LNCAP (cell line): ENCODE results near the gene CRISP3.

ENCODE experiments used
- TF ChIP-seq, protein P1 (sequence below): fragments of 450-650 bp; IDR thresholded peaks from 2 replicates; pipeline ENCODE4 v1.5.1; 2017; ENCODE audit warnings: mild to moderate bottlenecking

The CRISP3 gene, protein sequence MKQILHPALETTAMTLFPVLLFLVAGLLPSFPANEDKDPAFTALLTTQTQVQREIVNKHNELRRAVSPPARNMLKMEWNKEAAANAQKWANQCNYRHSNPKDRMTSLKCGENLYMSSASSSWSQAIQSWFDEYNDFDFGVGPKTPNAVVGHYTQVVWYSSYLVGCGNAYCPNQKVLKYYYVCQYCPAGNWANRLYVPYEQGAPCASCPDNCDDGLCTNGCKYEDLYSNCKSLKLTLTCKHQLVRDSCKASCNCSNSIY

DNA sequence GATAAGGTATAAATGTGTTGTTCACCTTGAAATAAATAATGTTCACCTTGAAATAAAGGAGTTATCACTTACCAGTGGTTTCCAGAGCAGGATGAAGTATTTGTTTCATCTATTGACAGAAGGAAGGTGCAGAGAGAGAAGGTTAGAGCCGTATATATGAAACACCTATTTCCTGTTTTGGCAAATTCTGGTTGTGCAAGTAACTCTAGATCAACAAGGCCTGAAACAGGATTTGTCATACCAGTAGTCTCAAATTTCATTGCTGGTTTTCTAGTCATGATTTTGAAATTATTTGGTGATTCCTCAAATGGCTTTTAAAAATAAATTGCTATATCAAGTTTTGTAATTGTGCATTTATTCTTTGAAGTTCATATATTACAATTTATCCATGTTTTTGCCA, at the start of gene CRISP3:
Gene CRISP3, minus strand, starts transcription at position 130 of the 400 bp plus-strand sequence. Its CDS starts 21 bp downstream, at position 109.
- TF ChIP-seq, protein P1, sequence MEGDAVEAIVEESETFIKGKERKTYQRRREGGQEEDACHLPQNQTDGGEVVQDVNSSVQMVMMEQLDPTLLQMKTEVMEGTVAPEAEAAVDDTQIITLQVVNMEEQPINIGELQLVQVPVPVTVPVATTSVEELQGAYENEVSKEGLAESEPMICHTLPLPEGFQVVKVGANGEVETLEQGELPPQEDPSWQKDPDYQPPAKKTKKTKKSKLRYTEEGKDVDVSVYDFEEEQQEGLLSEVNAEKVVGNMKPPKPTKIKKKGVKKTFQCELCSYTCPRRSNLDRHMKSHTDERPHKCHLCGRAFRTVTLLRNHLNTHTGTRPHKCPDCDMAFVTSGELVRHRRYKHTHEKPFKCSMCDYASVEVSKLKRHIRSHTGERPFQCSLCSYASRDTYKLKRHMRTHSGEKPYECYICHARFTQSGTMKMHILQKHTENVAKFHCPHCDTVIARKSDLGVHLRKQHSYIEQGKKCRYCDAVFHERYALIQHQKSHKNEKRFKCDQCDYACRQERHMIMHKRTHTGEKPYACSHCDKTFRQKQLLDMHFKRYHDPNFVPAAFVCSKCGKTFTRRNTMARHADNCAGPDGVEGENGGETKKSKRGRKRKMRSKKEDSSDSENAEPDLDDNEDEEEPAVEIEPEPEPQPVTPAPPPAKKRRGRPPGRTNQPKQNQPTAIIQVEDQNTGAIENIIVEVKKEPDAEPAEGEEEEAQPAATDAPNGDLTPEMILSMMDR: no peak

DNA sequence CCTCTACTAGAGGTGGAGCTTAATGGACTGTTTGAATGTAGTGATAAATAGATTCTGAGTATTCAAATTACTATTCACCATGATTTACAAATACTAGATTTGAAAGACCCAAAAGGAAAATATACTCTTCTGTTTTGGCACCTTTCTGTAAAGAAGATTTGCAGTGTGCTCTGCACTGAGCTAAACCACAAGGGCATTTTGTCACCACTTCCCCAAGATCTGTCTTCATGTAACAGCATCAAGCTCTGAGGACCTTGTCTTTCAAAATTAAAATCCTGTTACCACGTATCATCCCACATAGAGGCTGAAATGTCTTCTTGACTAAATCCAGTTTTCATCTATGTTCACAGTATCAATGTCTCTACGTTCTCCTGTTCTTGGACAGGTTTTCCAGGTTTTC, 46.2 kb upstream of the CRISP3 start:
- TF ChIP-seq, protein P1: no peak

DNA sequence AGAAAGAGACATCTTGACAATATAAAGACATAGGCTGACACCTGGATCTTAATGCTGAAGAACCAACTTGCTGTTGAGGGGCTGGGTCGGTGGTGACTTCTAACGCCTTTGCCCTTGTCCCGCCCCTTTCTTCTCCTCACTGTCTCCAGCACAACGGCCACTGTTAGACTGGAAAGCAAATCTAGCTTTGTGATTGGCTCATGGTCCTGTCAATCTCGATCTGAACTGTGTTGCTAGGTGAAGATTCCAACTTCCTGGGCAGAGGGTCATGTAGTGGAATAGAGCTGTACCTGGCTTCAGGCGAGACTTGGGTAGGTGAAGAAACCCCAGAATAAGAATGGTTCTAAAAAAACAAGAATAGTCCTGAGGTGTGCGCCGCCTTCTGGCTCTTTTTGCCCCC, 43.0 kb upstream of the CRISP3 start, which contains the start of gene PGK2:
Gene PGK2, minus strand, starts transcription at position 110 of the 400 bp plus-strand sequence. Its CDS starts 98 bp downstream, at position 12.
- TF ChIP-seq, protein P1: no peak

DNA sequence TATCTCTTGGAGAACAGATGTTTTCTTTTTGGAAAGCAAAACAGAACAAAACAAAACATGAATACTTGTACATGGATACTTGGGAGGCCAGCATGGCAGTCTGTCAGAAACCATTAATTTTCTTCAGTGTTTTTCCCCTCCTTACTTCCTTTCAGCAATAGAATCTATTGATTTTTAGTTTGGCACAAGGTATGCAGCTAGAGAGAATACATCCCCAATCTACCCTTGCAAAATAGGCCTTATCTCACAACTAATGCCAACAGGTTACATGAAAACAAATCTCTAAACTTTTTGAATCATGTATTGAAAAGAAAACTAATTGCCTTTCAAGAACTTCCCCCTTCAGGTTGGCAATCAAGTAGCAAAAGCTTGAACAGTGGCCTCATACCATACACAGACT, 40.1 kb upstream of the CRISP3 start:
- TF ChIP-seq, protein P1: no peak

DNA sequence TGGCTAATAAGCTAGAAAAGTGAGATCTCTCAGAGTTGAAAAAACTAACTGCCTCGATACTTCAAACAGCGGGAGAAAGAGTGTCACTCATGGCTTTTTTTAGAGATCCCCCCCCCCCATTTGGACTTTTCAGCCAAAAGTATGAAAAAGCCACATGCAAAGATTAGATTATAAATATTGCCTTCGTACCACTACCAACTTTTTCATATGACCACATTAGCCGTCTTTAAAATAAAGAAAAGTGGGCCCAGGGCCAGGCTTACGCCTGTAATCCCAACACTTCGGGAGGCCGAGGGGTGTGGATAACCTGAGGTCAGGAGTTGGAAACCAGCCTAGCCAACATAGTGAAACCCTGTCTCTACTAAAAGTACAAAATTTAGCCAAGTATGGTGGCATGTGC, 38.5 kb upstream of the CRISP3 start:
- TF ChIP-seq, protein P1: no peak

DNA sequence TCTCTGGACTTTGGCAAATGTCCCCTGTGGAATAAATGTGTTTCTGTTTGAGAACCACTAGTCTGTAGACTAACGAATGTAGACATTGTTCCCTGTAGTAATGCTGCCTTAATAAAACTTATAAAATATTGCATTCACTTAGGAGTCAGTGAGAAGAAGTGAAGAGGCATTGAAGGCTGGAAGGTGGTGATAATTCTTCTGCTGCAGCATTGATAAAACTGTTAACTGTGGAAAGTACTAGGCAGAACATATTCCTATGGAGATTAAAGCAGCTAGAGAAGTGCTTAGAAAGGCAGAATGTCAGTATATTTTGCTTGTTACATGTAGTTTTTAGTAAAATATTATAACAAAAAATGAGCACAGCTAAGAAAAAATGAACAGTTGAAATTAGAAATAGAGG, 38.1 kb upstream of the CRISP3 start:
- TF ChIP-seq, protein P1: no peak

DNA sequence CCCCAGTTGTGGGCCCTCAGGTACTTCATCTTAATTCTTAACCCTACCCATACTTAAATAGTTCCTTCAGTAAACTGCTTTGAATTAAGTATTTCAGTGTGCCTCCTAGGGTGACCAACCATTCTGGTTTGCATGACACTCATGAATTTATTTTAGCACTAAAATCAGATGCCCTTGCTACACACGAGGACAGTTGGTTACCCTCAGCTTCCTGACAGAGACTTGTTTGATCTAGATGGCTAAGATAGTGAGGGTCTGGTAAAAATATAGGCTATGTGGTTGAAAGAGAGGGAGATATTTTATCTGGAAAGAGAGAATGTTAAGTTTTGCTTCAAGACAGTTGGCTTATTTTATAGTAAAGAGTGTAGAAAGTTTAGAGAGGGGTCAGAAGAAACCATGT, 32.3 kb upstream of the CRISP3 start:
- TF ChIP-seq, protein P1: no peak

DNA sequence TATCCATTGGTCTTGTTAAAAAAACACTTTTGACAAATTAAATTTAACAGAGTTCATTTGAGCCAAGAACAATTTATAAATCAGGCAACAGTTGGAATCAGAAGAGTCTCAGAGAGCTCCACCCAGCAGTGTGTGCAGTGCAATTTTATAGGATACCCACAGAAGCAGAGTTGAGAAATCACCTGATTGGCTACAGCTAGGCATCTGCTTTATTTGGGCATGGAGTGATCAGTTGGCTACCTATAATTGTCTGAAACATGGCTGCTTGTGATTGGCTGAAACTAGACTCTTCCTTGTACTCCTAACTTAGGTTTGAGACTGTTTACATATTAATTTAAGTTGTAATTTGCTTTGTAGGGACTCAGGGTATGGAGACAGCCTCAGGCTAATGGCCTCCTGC, 30.9 kb upstream of the CRISP3 start:
- TF ChIP-seq, protein P1: no peak
